A549 (cell line): ENCODE results near the gene CCDC80. TPM values are rescaled to one million over a fixed set of nuclear protein-coding genes. Genes with fewer than 3 reads are reported as not detected.

Experiments
- ATAC-seq, 2 experiments: fragments of 200-7000 bp in 1 of 2; fragments of >200 bp in 1 of 2; cut with Nextera tagmentation in 1 of 2; cut with Tn5 transposase in 1 of 2; 3 replicates each; pipeline versions ENCODE4 v1.8.0 to v1.9.1; 2018 to 2020; ENCODE audit warnings: mild to moderate bottlenecking in 1 of 2, moderate library complexity in 1 of 2
- CTCF ChIA-PET: fragments of 300-600 bp; sonication (Branson Sonifier 250); formaldehyde crosslinking; extraction: SDS; loops from one replicate; lab custom pipeline; 2021; ENCODE audit warnings: antibody characterized with exemption, inconsistent platforms; lab: Yijun Ruan, JAX
- POLR2A ChIA-PET: fragments of 350-600 bp; formaldehyde crosslinking; extraction: SDS; loops from one replicate; lab custom pipeline; 2021; ENCODE audit warnings: antibody characterized with exemption, inconsistent platforms; lab: Yijun Ruan, JAX
- DNase-seq, 2 experiments: peaks; one replicate each; pipeline versions ENCODE4 v3.0.0 to v3.0.0-alpha.2; 2011 to 2016; ENCODE audit warnings: low read depth in 1 of 2, low spot score in 1 of 2
- FAIRE-seq: peaks from 2 replicates; lab custom pipeline; 2011; peaks lifted over from hg19 to GRCh38; lab: Jason Lieb, UNC
- H3K27ac ChIP-seq, 2 experiments: fragments of >200 bp; sonication (Bioruptor Twin); formaldehyde crosslinking; 3 replicates each; pipeline ENCODE4 v1.5.1; 2016 to 2017
- H3K4me1 ChIP-seq: fragments of >200 bp; sonication (Bioruptor Twin); formaldehyde crosslinking; 3 replicates; pipeline ENCODE4 v1.6.1; 2016
- H3K4me2 ChIP-seq: fragments of >200 bp; sonication (Bioruptor Twin); formaldehyde crosslinking; 3 replicates; pipeline ENCODE4 v1.6.1; 2016
- H3K4me3 ChIP-seq: fragments of >200 bp; sonication (Bioruptor Twin); formaldehyde crosslinking; 3 replicates; pipeline ENCODE4 v1.5.1; 2016
- H3K9me3 ChIP-seq: fragments of >200 bp; sonication (Bioruptor Twin); formaldehyde crosslinking; 3 replicates; pipeline ENCODE4 v1.6.1; 2016
- CBX2 ChIP-seq: fragments of 200-600 bp; sonication (generic); IDR thresholded peaks from 2 replicates; pipeline ENCODE4 v1.6.1; 2016; ENCODE audit warnings: low read depth, mild to moderate bottlenecking, borderline replicate concordance
- EHMT2 ChIP-seq: fragments of 200-600 bp; sonication (generic); IDR thresholded peaks from 2 replicates; pipeline ENCODE4 v1.6.1; 2016; ENCODE audit warnings: antibody characterized with exemption, low read depth, mild to moderate bottlenecking, moderate library complexity
- FOSL2 ChIP-seq, 2 experiments: fragments of 450-650 bp in 1 of 2; fragments of >200 bp in 1 of 2; sonication (Bioruptor Twin) in 1 of 2; formaldehyde crosslinking; IDR thresholded peaks; 2 replicates each; pipeline versions ENCODE4 v1.5.0 to v1.6.1; 2016 to 2020; ENCODE audit warnings: mild to moderate bottlenecking in 1 of 2, moderate library complexity in 1 of 2
- JUNB ChIP-seq: fragments of >200 bp; sonication (Bioruptor Twin); formaldehyde crosslinking; IDR thresholded peaks from 2 replicates; pipeline ENCODE4 v1.6.1; 2016
- MYC ChIP-seq: IDR thresholded peaks from 2 replicates; pipeline ENCODE4 v1.6.1; 2012; ENCODE audit warnings: mild to moderate bottlenecking, inconsistent platforms, low read length, improper control_type of control experiment, borderline replicate concordance
- POLR2AphosphoS2 ChIP-seq: conservative IDR thresholded peaks from 2 replicates; pipeline ENCODE4 v1.6.1; 2012; ENCODE audit warnings: low read length, improper control_type of control experiment, inconsistent platforms
- RAD21 ChIP-seq, 2 experiments: fragments of >200 bp in 1 of 2; sonication (Bioruptor Twin) in 1 of 2; formaldehyde crosslinking in 1 of 2; IDR thresholded peaks in 1 of 2; conservative IDR thresholded peaks in 1 of 2; 2 replicates in 1 of 2; 3 replicates in 1 of 2; pipeline ENCODE4 v1.6.1; 2012 to 2018; ENCODE audit warnings: inconsistent platforms in 1 of 2
- RFX5 ChIP-seq: fragments of 450-650 bp; IDR thresholded peaks from 2 replicates; pipeline ENCODE4 v1.7.1; 2014; ENCODE audit warnings: antibody characterized with exemption, mild to moderate bottlenecking, moderate library complexity
- SREBF2 ChIP-seq: fragments of 450-650 bp; IDR thresholded peaks from 2 replicates; pipeline ENCODE4 v1.6.1; 2014; ENCODE audit warnings: mild to moderate bottlenecking, moderate library complexity
- ZFP36 ChIP-seq: fragments of 450-650 bp; IDR thresholded peaks from 2 replicates; pipeline ENCODE4 v1.6.1; 2014; ENCODE audit warnings: borderline replicate concordance; ENCODE audit not compliant: partially characterized antibody
- ZSCAN20 ChIP-seq: fragments of 250-450 bp; sonication (Bioruptor Pico); IDR thresholded peaks from 2 replicates; pipeline ENCODE4 v1.8.0; 2022; ENCODE audit warnings: mild to moderate bottlenecking, moderate library complexity
- WGBS: methylation state at CpG from one replicate; pipeline ENCODE4 v1.1.6; 2017; ENCODE audit errors: missing lambda C conversion rate; 5-methylcytosine and 5-hydroxymethylcytosine counted together
- polyA plus RNA-seq, 4 experiments: library from polyadenylated mRNA; depleted of rRNA in 3 of 4; stranded (reverse); fragments of >200 nt; fragmentation: RNase III in 1 of 4; extraction: RNeasy Plus Mini Kit Qiagen cat#74134 plus additional on column Dnase treatment in 1 of 4; gene quantifications; 2 replicates in 3 of 4; 3 replicates in 1 of 4; pipeline ENCODE4 v1.2.3, GENCODE V29; 2011 to 2017
- TF ChIP-seq, protein P1 (sequence below): fragments of 450-650 bp; IDR thresholded peaks from 2 replicates; pipeline ENCODE4 v1.6.1; 2014; ENCODE audit warnings: antibody characterized with exemption
- TF ChIP-seq, protein P2 (sequence below): IDR thresholded peaks from 2 replicates; pipeline ENCODE4 v1.6.1; 2012; ENCODE audit warnings: low read depth, borderline replicate concordance
- TF ChIP-seq, protein P3 (sequence below): IDR thresholded peaks from 2 replicates; pipeline ENCODE4 v1.6.1; 2012
- TF ChIP-seq, protein P4 (sequence below): IDR thresholded peaks from 2 replicates; pipeline ENCODE4 v1.6.1; 2012
- TF ChIP-seq, protein P5 (sequence below): fragments of 250-450 bp; sonication (Bioruptor Pico); IDR thresholded peaks from 2 replicates; pipeline ENCODE4 v1.5.0; 2020; ENCODE audit warnings: low read depth, mild to moderate bottlenecking, moderate library complexity

Gene CCDC80
- polyA plus RNA-seq, 2 of the 4 experiments (the other 2 are of a cell fraction) = 54.1 to 148 TPM

DNA sequence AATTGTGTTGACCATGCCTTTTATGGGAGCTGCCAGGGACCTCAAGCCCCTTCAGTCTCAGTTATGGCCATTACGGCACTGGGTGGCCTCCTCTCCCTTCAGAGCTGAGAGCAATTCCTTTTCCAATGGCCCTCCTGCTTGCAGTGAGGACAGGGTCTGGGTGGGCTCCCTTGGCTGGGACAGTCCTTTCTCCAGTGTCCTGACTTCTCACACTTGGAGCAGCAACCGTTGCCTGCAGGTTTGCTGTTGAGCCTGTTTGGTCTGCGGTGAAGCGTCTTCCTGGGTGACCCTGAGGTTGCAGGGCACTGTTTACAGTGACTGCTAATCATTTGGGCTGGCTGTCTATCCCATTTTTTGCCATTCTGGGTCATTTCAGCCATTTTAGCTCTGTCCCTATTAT lies 3.5 kb upstream of the CCDC80 start:
- Histone ChIP-seq H3K27ac (peak overlapping the region; percentile 90 to 99), H3K4me2 (peak overlapping the region; percentile 87; the same call in 1 of the 3 replicates), H3K4me1 (peaks cover 76% of the 10 kb centered on the region), H3K9me3 (no peaks in the 10 kb centered on the region), H3K4me3 (no peak overlapping the region)
- no peak for TF ChIP-seq FOSL2 (IDR thresholded peaks at IDR 0.05)
- no peak for TF ChIP-seq FOSL2 (CRISPR knock-in tag; IDR thresholded peaks at IDR 0.05)
- TF ChIP-seq SREBF2 = no peak
- TF ChIP-seq, protein P1, sequence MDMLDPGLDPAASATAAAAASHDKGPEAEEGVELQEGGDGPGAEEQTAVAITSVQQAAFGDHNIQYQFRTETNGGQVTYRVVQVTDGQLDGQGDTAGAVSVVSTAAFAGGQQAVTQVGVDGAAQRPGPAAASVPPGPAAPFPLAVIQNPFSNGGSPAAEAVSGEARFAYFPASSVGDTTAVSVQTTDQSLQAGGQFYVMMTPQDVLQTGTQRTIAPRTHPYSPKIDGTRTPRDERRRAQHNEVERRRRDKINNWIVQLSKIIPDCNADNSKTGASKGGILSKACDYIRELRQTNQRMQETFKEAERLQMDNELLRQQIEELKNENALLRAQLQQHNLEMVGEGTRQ = no peak
- TF ChIP-seq MYC = no peak
- no peak for FAIRE-seq
- ChIA-PET CTCF (interaction anchor here (0.7 to 8.8 kb wide), 24 partner anchors 10 to 643 kb away, joined by 3 to 147 read pairs (median 10); a partner anchor contains a TSS), POLR2A (interaction anchor here (1.2 to 3.6 kb wide), 4 partner anchors 9 to 346 kb away, joined by 3 to 51 read pairs (median 15); partner anchors contain the start of gene GTPBP8)
- no peak for DNase-seq
- ATAC-seq = no peak
- 85% methylated on average over 4 of the region's 4 CpGs for WGBS

DNA sequence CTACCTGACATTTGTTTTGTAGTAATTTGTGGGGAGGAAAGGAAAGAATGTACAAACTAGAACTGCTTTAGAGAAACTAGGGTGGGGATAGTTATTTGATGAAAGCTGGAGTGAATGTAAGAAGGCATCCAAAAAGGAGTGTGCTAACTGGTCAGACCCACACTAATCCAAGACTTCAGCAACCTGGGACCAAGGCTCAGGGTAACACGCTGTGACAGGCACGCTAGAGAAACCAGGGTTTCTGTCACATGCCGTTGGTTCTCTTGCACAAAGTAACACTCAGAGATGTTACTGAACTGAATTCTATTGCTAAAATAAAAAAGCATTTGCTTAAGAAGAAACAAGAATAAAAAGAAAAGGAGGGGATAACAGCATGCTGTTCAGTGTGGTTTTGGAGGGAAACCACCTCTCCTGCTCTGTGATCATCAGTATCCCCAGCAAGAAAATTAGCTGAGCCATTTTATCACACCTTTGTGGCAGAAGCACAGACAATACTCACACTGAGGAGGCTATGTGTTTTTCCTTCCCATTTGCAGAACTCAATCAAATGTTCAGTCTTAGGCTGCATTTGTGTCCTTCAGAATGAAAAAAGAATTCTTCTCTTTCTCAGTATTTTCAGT lies 2.8 kb upstream of the CCDC80 start:
- ChIA-PET CTCF (interaction anchor here (0.7 to 8.8 kb wide), 64 partner anchors 10 to 984 kb away, joined by 3 to 147 read pairs (median 6); partner anchors contain the start of genes ATG3 and SLC35A5), POLR2A (interaction anchor here (0.6 to 3.6 kb wide), 8 partner anchors 10 to 347 kb away, joined by 3 to 51 read pairs (median 4); partner anchors contain the start of gene GTPBP8)
- H3K4me1 ChIP-seq = peaks cover 70% of the 10 kb centered on the region
- ATAC-seq (no peak), FAIRE-seq (peak; percentile 56), DNase-seq (no peak)
- peak overlapping the region; percentile 90 to 99 for H3K27ac ChIP-seq
- H3K4me3 ChIP-seq = no peak overlapping the region
- 77% methylated on average over 3 of the region's 3 CpGs for WGBS
- TF ChIP-seq, protein P2, sequence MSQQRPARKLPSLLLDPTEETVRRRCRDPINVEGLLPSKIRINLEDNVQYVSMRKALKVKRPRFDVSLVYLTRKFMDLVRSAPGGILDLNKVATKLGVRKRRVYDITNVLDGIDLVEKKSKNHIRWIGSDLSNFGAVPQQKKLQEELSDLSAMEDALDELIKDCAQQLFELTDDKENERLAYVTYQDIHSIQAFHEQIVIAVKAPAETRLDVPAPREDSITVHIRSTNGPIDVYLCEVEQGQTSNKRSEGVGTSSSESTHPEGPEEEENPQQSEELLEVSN = peak; percentile 66; the same call in 1 of the 2 replicates
- TF ChIP-seq, protein P3, sequence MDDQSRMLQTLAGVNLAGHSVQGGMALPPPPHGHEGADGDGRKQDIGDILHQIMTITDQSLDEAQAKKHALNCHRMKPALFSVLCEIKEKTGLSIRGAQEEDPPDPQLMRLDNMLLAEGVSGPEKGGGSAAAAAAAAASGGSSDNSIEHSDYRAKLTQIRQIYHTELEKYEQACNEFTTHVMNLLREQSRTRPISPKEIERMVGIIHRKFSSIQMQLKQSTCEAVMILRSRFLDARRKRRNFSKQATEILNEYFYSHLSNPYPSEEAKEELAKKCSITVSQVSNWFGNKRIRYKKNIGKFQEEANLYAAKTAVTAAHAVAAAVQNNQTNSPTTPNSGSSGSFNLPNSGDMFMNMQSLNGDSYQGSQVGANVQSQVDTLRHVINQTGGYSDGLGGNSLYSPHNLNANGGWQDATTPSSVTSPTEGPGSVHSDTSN = no peak
- TF ChIP-seq CBX2 = no peak
- no peak for TF ChIP-seq JUNB
- TF ChIP-seq POLR2AphosphoS2 = no peak
- TF ChIP-seq, protein P1 = no peak
- TF ChIP-seq ZSCAN20 (CRISPR knock-in tag) = no peak
- no peak for TF ChIP-seq RFX5
- TF ChIP-seq EHMT2 = no peak
- TF ChIP-seq RAD21 (conservative IDR thresholded peaks at IDR 0.05 in 1 of 2, IDR thresholded peaks at IDR 0.05 in 1 of 2) = 0 out of 5 replicates have a peak, but pooled peaks of 1 of the 2 experiments have one; percentile 3
- TF ChIP-seq, protein P4, sequence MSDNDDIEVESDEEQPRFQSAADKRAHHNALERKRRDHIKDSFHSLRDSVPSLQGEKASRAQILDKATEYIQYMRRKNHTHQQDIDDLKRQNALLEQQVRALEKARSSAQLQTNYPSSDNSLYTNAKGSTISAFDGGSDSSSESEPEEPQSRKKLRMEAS = peak; percentile 52; the same call in 1 of the 2 replicates
- TF ChIP-seq ZFP36 = no peak
- TF ChIP-seq, protein P5, sequence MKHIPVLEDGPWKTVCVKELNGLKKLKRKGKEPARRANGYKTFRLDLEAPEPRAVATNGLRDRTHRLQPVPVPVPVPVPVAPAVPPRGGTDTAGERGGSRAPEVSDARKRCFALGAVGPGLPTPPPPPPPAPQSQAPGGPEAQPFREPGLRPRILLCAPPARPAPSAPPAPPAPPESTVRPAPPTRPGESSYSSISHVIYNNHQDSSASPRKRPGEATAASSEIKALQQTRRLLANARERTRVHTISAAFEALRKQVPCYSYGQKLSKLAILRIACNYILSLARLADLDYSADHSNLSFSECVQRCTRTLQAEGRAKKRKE (CRISPR knock-in tag) = no peak
- no peaks in the 10 kb centered on the region for H3K9me3 ChIP-seq
- peak overlapping the region; percentile 87 for H3K4me2 ChIP-seq
